Esophagus muscularis mucosa (tissue), 4 donors: ENCODE results near the gene TP53TG3E.
"Not testable (repeated sequence)": the region's sequence is repeated elsewhere in the genome, so short reads cannot be mapped to it uniquely, and the experiment has no call there.

Experiments used
- EP300 ChIP-seq: sonication (generic); formaldehyde crosslinking; IDR thresholded peaks from one replicate; pipeline ENCODE4 v1.6.1; 2017; ENCODE audit warnings: antibody characterized with exemption
- POLR2A ChIP-seq: fragments of 450-650 bp; IDR thresholded peaks from one replicate; pipeline ENCODE4 v1.6.1; 2017; ENCODE audit warnings: antibody characterized with exemption, moderate library complexity, mild to moderate bottlenecking, low read depth
- TF ChIP-seq, protein P1 (sequence below), 3 experiments: fragments of 200-600 bp in 2 of 3; fragments of 450-650 bp in 1 of 3; sonication (generic) in 2 of 3; IDR thresholded peaks; one replicate each; pipeline ENCODE4 v1.5.1; 2017 to 2019; ENCODE audit warnings: antibody characterized with exemption in 3 of 3, mild to moderate bottlenecking in 2 of 3, moderate library complexity in 1 of 3

DNA sequence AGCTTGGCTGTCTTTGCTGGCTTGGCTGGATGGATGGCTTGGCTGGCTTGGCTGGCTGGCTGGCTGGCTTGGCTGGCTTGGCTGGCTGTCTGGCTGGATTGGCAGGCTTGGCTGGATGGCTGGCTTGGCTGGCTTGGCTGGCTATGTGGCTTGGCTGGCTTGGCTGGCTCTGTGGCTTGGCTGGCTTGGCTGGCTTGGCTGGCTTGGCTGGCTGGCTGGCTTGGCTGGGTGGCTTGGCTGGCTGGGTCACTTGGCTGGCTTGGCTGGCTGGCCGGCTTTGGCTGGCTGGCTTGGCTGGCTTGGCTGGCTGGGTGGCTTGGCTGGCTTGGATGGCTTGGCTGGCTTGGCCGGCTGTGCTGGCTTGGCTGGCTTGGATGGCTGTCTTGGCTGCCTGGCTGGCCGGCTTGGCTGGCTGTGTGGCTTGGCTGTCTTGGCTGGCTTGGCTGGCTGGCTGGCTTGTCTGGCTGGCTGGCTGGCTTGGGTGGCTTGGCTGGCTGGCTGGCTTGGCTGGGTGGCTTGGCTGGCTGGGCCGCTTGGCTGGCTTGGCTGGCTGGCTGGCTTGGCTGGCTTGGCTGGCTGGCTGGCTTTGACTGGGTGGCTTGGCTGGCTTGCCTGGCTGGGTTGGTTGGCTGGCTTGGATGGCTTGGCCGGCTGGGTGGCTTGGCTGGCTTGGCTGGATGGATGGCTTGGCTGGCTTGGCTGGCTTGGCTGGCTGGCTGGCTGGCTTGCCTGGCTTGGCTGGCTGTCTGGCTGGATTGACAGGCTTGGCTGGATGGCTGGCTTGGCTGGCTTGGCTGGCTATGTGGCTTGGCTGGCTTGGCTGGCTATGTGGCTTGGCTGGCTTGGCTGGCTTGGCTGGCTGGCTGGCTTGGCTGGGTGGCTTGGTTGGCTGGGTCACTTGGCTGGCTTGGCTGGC, 33.8 kb downstream of the TP53TG3E start:
- TF ChIP-seq, protein P1, sequence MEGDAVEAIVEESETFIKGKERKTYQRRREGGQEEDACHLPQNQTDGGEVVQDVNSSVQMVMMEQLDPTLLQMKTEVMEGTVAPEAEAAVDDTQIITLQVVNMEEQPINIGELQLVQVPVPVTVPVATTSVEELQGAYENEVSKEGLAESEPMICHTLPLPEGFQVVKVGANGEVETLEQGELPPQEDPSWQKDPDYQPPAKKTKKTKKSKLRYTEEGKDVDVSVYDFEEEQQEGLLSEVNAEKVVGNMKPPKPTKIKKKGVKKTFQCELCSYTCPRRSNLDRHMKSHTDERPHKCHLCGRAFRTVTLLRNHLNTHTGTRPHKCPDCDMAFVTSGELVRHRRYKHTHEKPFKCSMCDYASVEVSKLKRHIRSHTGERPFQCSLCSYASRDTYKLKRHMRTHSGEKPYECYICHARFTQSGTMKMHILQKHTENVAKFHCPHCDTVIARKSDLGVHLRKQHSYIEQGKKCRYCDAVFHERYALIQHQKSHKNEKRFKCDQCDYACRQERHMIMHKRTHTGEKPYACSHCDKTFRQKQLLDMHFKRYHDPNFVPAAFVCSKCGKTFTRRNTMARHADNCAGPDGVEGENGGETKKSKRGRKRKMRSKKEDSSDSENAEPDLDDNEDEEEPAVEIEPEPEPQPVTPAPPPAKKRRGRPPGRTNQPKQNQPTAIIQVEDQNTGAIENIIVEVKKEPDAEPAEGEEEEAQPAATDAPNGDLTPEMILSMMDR (IDR thresholded peaks at IDR 0.05), result not testable (repeated sequence)
- not testable (repeated sequence) for TF ChIP-seq POLR2A, EP300
